DOHH2 (cell line): ENCODE results near the gene CPLX3.

ENCODE experiments used
- H3F3A ChIP-seq: fragments of 200-600 bp; sonication (generic), shearing (Covaris generic); 2 replicates; pipeline ENCODE4 v1.6.0; 2016; ENCODE audit warnings: antibody characterized with exemption, mild to moderate bottlenecking; ENCODE audit not compliant: control insufficient read depth, insufficient read depth
- H3K27ac ChIP-seq: fragments of 200-600 bp; sonication (generic); 2 replicates; pipeline ENCODE4 v1.5.1; 2014; ENCODE audit warnings: low read depth, mild to moderate bottlenecking, low read length, moderate library complexity
- H3K27me3 ChIP-seq: fragments of 200-600 bp; sonication (generic); 2 replicates; pipeline ENCODE4 v1.6.1; 2014; ENCODE audit warnings: mild to moderate bottlenecking, low read length, mixed read lengths; ENCODE audit not compliant: control insufficient read depth
- H3K36me3 ChIP-seq: fragments of 200-600 bp; sonication (generic); 2 replicates; pipeline ENCODE4 v1.6.1; 2014; ENCODE audit warnings: mild to moderate bottlenecking, low read length, moderate library complexity, mixed read lengths; ENCODE audit not compliant: control insufficient read depth
- H3K4me1 ChIP-seq: fragments of 200-600 bp; sonication (generic); 2 replicates; pipeline ENCODE4 v1.6.1; 2014; ENCODE audit warnings: mild to moderate bottlenecking, low read length, mixed read lengths; ENCODE audit not compliant: control insufficient read depth
- H3K4me2 ChIP-seq: fragments of 200-600 bp; sonication (generic); 2 replicates; pipeline ENCODE4 v1.6.0; 2014; ENCODE audit warnings: mild to moderate bottlenecking, low read length, moderate library complexity
- H3K4me3 ChIP-seq: fragments of 200-600 bp; sonication (generic); 2 replicates; pipeline ENCODE4 v1.5.1; 2014; ENCODE audit warnings: mild to moderate bottlenecking, low read length, mixed read lengths
- H3K79me2 ChIP-seq: fragments of 200-600 bp; sonication (generic); 2 replicates; pipeline ENCODE4 v1.6.1; 2014; ENCODE audit warnings: mild to moderate bottlenecking, low read length, mixed read lengths; ENCODE audit not compliant: control insufficient read depth
- H3K9me2 ChIP-seq: fragments of 200-600 bp; sonication (generic); replicated peaks from 2 replicates; pipeline ENCODE4 v1.6.1; 2014; ENCODE audit warnings: mild to moderate bottlenecking, low read length, mixed read lengths; ENCODE audit not compliant: control insufficient read depth
- H3K9me3 ChIP-seq: fragments of 200-600 bp; sonication (generic); 2 replicates; pipeline ENCODE4 v1.6.1; 2014; ENCODE audit warnings: antibody characterized with exemption, low read length, mixed read lengths; ENCODE audit not compliant: control insufficient read depth, insufficient read depth
- H4K20me1 ChIP-seq: fragments of 200-600 bp; sonication (generic); 2 replicates; pipeline ENCODE4 v1.6.0; 2014; ENCODE audit warnings: low read depth, mild to moderate bottlenecking, antibody characterized with exemption, low read length, moderate library complexity; ENCODE audit not compliant: control insufficient read depth, insufficient read depth
- EZH2phosphoT487 ChIP-seq: fragments of 200-600 bp; sonication (generic); IDR thresholded peaks from 2 replicates; pipeline ENCODE4 v1.6.1; 2017; ENCODE audit warnings: borderline replicate concordance, mild to moderate bottlenecking, antibody characterized with exemption, low read length, moderate library complexity, mixed read lengths
- TF ChIP-seq, protein P1 (sequence below): fragments of 200-600 bp; sonication (generic); IDR thresholded peaks from one replicate; pipeline ENCODE4 v1.5.1; 2014; ENCODE audit warnings: antibody characterized with exemption, mild to moderate bottlenecking, low read depth, low read length; ENCODE audit not compliant: poor library complexity, severe bottlenecking

Gene CPLX3

DNA sequence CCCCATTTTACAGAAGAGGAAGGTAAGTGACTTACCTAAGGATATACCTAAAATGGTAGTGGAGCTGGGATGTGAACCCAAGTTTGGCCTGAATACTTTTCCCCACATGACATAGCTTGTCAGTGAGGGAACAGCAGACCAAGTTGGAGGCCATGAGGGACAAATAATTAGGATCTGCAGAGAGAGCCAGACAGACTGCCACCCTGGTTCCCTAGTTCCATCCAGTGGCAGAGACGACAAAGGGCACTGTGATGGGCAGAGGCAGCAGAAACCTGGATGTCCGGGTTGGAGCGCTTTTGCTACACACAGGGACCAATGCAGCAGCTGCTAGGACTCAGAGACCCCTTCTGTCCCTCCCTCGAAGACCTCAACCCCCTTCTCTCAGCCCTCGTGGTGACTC is 1.2 kb downstream of the CPLX3 start:
- H3K9me3 ChIP-seq: no peaks in the 10 kb centered on the region
- no peak overlapping the region for H3K4me2 ChIP-seq
- no peaks in the 10 kb centered on the region for H3F3A ChIP-seq
- no peaks in the 10 kb centered on the region for H3K36me3 ChIP-seq
- H3K27me3 ChIP-seq: peaks cover 20% of the 10 kb centered on the region
- no peaks in the 10 kb centered on the region for H3K9me2 ChIP-seq
- H3K4me3 ChIP-seq: no peak overlapping the region
- H3K79me2 ChIP-seq: no peaks in the 10 kb centered on the region
- no peaks in the 10 kb centered on the region for H4K20me1 ChIP-seq
- TF ChIP-seq, protein P1, sequence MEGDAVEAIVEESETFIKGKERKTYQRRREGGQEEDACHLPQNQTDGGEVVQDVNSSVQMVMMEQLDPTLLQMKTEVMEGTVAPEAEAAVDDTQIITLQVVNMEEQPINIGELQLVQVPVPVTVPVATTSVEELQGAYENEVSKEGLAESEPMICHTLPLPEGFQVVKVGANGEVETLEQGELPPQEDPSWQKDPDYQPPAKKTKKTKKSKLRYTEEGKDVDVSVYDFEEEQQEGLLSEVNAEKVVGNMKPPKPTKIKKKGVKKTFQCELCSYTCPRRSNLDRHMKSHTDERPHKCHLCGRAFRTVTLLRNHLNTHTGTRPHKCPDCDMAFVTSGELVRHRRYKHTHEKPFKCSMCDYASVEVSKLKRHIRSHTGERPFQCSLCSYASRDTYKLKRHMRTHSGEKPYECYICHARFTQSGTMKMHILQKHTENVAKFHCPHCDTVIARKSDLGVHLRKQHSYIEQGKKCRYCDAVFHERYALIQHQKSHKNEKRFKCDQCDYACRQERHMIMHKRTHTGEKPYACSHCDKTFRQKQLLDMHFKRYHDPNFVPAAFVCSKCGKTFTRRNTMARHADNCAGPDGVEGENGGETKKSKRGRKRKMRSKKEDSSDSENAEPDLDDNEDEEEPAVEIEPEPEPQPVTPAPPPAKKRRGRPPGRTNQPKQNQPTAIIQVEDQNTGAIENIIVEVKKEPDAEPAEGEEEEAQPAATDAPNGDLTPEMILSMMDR: no peak
- no peak for TF ChIP-seq EZH2phosphoT487
- no peak overlapping the region for H3K27ac ChIP-seq
- H3K4me1 ChIP-seq: peaks cover 11% of the 10 kb centered on the region

DNA sequence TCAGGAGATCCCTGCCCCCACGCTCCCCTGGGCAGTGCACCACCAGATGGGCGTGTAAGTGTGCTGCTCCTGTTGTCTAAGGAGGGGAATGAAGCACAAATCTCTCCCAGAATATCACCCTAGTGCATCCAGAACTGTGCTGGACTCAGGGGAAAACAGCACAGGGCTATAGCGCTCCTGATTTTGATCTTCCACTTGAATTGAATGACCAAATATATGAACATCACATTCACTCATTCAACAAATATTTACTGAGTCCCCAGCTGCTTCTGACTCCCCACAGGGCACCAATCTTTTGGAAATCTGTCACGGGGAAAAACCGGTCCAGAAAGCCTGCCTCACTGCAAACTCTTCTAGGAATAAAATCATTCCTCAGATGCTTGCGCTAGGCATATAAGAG is 2.4 kb downstream of the CPLX3 start:
- peaks cover 21% of the 10 kb centered on the region for H3K4me1 ChIP-seq
- H3K27ac ChIP-seq: no peak overlapping the region
- no peaks in the 10 kb centered on the region for H3K9me3 ChIP-seq
- H3K79me2 ChIP-seq: no peaks in the 10 kb centered on the region
- no peaks in the 10 kb centered on the region for H3K9me2 ChIP-seq
- H3K4me3 ChIP-seq: no peak overlapping the region
- H4K20me1 ChIP-seq: no peaks in the 10 kb centered on the region
- H3K4me2 ChIP-seq: no peak overlapping the region
- peaks cover 20% of the 10 kb centered on the region for H3K27me3 ChIP-seq
- TF ChIP-seq EZH2phosphoT487: no peak
- TF ChIP-seq, protein P1: no peak
- H3K36me3 ChIP-seq: no peaks in the 10 kb centered on the region
- H3F3A ChIP-seq: no peaks in the 10 kb centered on the region

DNA sequence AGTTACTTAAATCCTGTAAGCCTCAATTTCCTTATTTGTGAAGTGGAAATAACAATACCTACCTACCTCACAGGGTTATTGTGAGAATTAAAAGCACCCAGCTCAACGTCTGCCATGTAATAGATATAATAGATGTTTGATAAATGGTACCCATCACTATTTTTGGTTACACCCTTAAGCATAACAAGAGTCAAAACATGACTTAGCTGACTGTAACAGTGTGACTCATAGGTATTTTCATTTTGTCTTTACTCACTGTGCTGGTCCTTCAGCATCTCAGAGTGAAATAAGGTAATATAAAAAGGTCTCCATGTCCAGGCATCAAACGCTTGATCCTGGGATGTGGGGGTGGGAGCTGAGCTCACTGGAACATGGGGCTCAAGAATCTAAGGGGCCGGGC is 3.1 kb downstream of the CPLX3 start:
- no peaks in the 10 kb centered on the region for H3K9me3 ChIP-seq
- peaks cover 20% of the 10 kb centered on the region for H3K27me3 ChIP-seq
- H3K79me2 ChIP-seq: no peaks in the 10 kb centered on the region
- H3K9me2 ChIP-seq: no peaks in the 10 kb centered on the region
- H3K4me3 ChIP-seq: no peak overlapping the region
- TF ChIP-seq, protein P1: no peak
- TF ChIP-seq EZH2phosphoT487: no peak
- H3F3A ChIP-seq: no peaks in the 10 kb centered on the region
- H3K27ac ChIP-seq: no peak overlapping the region
- H3K36me3 ChIP-seq: no peaks in the 10 kb centered on the region
- H3K4me1 ChIP-seq: peaks cover 25% of the 10 kb centered on the region
- no peak overlapping the region for H3K4me2 ChIP-seq
- H4K20me1 ChIP-seq: no peaks in the 10 kb centered on the region

DNA sequence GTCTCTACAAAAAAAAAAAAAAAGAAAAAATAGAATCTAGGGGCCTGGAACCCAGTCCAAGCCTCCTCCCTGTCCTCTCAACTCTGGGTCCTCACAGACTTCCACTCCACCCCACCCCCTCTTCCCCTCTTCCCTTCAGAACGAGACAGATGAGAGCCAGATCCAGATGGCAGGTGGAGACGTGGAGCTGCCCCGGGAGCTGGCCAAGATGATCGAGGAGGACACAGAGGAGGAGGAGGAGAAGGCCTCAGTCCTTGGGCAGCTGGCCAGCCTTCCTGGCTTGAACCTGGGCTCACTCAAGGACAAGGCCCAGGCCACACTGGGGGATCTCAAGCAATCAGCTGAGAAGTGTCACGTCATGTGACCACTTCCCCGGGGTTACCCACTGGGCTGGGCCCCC is 3.6 kb downstream of the CPLX3 start:
- H3K4me1 ChIP-seq: peaks cover 25% of the 10 kb centered on the region
- no peaks in the 10 kb centered on the region for H4K20me1 ChIP-seq
- H3F3A ChIP-seq: no peaks in the 10 kb centered on the region
- H3K4me2 ChIP-seq: no peak overlapping the region
- TF ChIP-seq, protein P1: no peak
- TF ChIP-seq EZH2phosphoT487: no peak
- no peaks in the 10 kb centered on the region for H3K9me3 ChIP-seq
- H3K9me2 ChIP-seq: no peaks in the 10 kb centered on the region
- peaks cover 19% of the 10 kb centered on the region for H3K27me3 ChIP-seq
- H3K4me3 ChIP-seq: no peak overlapping the region
- H3K27ac ChIP-seq: no peak overlapping the region
- H3K36me3 ChIP-seq: no peaks in the 10 kb centered on the region
- H3K79me2 ChIP-seq: no peaks in the 10 kb centered on the region
